ENCODE data around the gene MYO5B.

MYO5B gene

GRCh38 chr18:50061876-50062517 is 132.9 kb downstream of the MYO5B start:
- no peak for DNase-seq

GRCh38 chr18:50060822-50061221 is 134.1 kb downstream of the MYO5B start:
- DNase-seq: no peak

- DNase-seq: no peak
Measured at GRCh38 chr18:50058731-50059130, 136.2 kb downstream of the MYO5B start.

GRCh38 chr18:50057009-50057408 is 137.9 kb downstream of the MYO5B start:
- no peak for DNase-seq

DNA sequence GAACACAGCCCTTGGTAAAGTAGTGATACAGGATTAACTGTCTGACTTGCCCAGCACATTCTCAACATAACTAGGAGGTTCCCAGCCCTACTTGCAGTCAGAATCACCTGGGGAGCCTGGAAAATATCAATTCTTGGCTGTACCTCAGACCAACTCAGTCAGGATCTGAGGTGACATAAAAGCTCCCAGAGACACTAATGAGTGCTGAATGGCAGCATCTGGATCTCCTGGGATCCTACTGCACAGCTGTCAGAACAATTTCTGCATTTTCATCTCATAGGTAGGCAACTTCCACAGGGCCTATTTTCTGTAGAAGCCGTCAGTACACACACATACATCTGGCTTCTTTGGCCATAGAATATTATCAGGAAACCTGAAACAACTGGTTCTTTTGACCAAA is 138.8 kb downstream of the MYO5B start:
- no peak for DNase-seq

GRCh38 chr18:50055488-50055887 is 139.5 kb downstream of the MYO5B start:
- no peak for DNase-seq

DNA sequence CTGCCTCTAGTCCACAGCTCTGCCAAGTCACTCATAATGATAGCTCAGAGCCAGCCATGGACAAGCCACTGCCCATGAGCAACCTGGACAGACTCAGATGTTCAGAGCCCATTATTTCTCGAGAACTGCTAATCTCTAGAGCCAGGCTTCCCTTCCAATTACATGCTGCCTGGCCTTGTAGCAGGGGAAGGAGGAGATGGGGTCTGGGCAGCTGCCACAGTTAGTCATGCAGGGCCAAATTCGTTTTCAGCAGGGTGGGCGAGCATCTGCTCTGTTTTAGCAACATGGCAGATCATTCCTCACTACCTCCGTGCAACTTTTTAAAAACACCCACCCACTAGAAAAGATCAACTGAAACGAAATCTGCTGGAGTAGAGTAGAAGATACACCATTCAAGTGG is 141.8 kb downstream of the MYO5B start:
- no peak for DNase-seq

GRCh38 chr18:50051288-50051687 is 143.7 kb downstream of the MYO5B start:
- no peak for DNase-seq

- DNase-seq: no peak
Measured at GRCh38 chr18:50045126-50045525, 149.8 kb downstream of the MYO5B start.

DNA sequence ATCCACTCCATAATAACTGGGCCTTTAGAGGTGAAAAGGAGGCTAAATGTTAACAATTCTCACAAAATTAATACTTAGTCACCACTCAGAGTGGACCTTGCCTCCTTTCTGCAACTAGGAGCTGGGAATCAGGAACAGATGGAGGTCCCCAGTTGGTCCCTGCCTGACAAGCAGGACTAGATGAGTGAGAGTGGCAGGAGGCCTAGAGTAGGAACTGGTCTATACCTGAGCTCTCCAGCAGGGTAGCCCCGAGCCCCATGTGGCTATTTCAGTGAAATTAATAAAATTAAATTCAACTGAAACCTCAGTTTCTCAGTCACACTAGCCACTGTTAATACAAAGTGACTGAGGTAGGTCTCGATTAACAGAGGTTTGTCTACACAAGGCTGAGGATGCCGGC is 150.5 kb downstream of the MYO5B start:
- DNase-seq: no peak

GRCh38 chr18:50042611-50043010 is 152.3 kb downstream of the MYO5B start:
- no peak for DNase-seq

- DNase-seq: no peak
Measured at GRCh38 chr18:50039746-50040145, 155.2 kb downstream of the MYO5B start.

DNA sequence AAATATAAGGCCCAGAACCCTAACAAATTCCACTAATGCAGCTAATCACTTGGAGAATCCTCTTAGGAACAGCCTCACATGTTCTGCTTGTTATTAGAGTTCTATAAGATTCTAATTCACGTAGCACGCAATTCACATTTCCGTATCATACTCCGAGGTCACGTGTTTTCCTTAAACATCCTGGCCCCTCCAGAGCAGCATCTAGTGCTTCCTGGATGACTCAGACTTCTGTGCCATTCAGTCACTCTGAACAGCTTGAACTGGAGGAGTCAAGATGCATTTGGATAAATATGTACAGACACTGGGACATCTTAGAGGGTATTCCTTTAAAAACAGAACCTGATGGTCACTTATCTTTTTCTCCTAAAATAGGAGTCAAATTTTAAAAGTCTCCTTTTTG is 156.5 kb downstream of the MYO5B start:
- DNase-seq: no peak

DNA sequence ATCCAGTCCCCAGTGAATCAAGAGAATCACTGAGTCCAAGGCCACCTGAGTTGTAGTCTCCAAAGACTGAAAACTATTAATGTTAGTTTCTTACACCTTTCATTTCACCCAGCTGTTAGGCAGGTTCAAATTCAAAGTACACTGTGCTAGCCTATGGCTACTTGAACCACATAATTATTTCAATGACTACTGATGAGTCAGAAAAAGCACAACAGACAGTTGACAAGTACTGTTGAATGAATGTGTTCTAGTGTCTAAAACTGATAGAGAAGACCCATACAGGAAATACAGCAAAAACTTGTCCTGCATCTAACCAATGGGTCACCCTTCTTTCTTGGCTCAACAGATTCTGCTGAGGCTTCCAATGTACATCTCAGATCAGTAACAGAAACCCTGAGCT is 160.9 kb downstream of the MYO5B start:
- DNase-seq: no peak

DNA sequence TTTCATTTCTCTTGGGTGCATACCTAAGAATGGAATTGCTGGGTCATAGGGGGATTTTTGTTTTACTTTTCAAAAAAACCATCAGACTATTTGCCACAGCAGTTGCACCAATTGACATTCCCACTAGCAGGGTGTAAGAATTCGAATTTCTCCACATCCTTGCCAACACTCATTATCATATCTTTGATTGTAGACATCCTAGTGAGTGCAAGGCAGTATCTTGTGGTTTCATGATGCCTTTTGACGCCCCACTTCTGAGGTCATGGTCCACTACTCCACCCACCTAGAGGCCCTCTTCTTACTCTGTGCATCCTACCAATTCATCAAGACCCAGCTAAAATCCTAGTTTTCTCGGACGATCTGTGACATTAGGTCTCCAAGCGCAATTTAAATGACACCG is 161.9 kb downstream of the MYO5B start:
- DNase-seq: no peak

- no peak for DNase-seq
Measured at GRCh38 chr18:50030146-50030545, 164.8 kb downstream of the MYO5B start.

GRCh38 chr18:50027996-50028395 is 167.0 kb downstream of the MYO5B start:
- no peak for DNase-seq

DNA sequence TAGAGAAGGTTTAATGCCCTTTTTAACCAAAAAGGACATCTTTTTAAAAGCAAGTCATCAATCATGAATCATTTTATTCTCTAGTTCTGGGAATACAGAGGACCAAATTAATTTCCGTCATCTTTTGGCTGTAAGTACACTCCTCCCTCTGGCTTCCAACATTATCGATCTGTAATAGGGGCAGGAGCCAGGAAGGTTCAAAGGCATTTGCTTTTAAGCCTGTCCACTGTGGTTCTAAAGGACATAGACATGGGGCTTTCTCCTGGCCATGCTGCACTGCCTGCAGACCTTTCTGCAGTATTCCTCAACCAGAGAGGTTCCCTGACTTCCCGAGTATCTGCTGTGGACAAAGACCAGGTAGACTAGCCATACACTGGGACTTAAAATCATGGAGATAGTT is 170.5 kb downstream of the MYO5B start:
- no peak for DNase-seq

DNA sequence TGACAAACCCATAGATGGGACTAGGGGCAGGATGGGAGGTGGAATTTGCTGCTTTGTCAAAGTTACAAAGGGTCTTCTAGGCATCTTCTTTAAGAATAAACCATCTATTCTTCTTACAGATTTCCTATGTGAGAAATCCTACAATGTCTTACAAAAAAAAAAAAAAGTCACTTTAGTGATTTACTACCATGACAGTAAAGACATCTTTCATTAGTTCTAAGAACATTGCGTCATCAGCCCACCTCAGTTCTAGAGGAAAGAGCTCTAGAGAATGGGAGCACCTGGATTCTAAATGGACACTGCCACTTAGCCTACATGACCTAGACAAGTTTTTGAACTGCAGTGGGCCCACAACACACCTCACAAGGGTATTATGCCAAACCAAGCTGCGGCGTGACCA is 172.0 kb downstream of the MYO5B start:
- no peak for DNase-seq

- DNase-seq: no peak
Measured at GRCh38 chr18:50014606-50015005, 180.3 kb downstream of the MYO5B start.

GRCh38 chr18:50013363-50014138 is 181.4 kb downstream of the MYO5B start:
- no peak for DNase-seq

DNA sequence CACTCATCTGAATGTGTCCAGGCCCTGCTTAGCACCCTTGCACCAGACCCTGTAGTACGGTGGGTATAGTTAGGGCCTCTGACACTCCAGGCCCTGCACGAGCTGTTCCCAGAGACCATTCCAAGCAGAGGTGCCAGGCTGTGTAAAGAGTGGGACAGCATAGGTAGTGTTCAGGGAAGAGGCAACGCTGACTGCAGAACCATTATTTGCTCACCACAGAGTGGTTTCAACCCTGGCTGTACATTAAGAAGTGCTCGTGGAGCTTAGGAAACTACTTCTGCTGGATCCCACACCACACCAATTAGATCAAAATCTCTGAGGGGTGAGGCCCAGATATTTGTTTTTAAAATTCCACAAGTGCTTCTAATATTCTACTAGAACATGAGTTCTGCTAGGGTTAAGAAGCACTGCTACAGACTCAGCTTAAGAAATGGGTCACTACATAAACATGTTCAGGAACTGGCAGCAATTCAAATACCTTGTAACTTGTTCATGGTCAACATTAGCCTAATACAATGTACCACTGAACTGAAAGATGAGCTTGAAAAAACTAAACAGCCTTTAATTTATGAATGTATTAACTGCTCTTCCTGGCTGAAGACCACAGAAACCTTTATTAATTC is 183.0 kb downstream of the MYO5B start:
- no peak for DNase-seq

DNA sequence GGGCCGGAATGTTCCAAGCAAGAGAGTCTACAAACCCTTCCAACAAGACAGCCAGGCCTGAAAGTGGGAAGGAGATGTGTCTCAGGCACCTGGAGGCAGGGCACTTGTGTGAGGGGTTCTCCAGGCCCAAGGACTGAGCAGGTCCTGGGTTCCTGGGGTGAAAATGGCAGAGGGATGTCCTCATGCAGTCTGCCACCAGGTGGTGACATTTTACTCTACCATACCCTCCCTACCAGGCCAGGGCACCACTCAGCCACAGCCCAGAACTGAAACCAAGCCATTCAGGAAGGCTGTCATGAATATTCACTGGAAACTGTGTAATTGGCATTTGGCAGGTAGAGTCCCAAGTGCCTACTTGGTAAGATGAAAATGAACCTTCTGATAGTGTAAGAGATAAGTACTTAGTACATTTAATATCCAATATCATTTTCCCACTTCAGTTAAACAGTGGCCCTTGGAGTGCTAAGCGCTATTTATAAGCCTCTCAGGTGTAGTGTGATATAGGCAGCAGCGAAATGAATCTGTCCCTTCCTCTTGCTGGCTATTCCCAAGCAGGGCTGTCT is 185.1 kb downstream of the MYO5B start:
- no peak for DNase-seq

GRCh38 chr18:50008306-50008705 is 186.6 kb downstream of the MYO5B start:
- DNase-seq: no peak

Data from NCI-H446 treated with DMSO at 0.1 percent for 48 hours (cell line).